ENCODE results near the gene NBPF3.

- TF ChIP-seq CTCF (IDR thresholded peaks at IDR 0.05) (no peak), POLR2A (IDR thresholded peaks at IDR 0.05) (no peak)
Observed at GRCh38 chr1:21531241-21531640, 91.3 kb downstream of the NBPF3 start.

Data from lower leg skin (tissue), 3 donors.